Activated gamma-delta T cell treated with anti-CD3 and anti-CD28 coated beads, Interleukin-2, amount 50 U/mL, for 16 hours (primary cell): ENCODE results near the gene PPP1R16B.
"Not testable (repeated sequence)": the region's sequence is repeated elsewhere in the genome, so short reads cannot be mapped to it uniquely, and the experiment has no call there.

Experiments used
- DNase-seq: peaks from one replicate; pipeline ENCODE4 v3.0.0-alpha.2; 2020; ENCODE audit warnings: low read depth

The PPP1R16B gene

DNA sequence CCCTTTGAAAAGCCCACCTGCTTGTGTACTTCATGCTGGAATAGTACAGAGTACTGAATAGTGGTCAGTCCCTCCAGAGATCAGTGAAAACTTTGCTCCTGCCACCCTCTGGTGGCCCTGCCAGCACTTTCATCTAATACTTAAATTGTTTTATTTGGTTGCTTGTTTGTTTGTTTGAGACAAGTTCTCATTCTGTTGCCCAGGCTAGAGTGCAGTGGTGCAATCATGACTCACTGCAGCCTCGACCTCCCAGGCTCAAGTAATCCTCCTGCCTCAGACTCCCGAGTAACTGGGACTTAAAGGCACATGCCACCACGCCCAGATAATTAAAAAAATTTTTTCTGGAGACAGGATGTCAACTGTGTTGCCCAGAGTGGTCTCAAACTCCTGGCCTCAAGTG, 129.8 kb downstream of the PPP1R16B start:
- no peak for DNase-seq

GRCh38 chr20:38935967-38936407, 130.5 kb downstream of the PPP1R16B start:
- no peak for DNase-seq

DNA sequence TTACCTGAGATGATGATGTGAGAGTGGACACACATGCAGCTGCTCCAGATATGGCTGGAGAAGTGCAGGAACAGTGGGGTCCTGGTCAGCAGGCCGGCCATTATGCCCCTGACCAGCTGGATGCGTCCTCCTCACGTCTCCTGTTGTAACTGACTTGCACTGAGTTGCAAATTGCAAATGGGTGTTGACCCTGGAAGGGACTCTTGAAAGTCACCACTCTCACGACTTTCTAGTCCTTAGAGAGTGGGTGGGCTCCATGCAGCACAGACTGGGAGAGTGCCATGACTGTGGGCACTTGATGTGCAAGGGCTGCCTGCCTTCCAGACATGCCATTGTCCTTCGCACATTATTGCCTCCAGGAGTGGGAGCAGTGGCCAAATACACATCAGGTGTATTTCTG, 131.5 kb downstream of the PPP1R16B start:
- no peak for DNase-seq

DNA sequence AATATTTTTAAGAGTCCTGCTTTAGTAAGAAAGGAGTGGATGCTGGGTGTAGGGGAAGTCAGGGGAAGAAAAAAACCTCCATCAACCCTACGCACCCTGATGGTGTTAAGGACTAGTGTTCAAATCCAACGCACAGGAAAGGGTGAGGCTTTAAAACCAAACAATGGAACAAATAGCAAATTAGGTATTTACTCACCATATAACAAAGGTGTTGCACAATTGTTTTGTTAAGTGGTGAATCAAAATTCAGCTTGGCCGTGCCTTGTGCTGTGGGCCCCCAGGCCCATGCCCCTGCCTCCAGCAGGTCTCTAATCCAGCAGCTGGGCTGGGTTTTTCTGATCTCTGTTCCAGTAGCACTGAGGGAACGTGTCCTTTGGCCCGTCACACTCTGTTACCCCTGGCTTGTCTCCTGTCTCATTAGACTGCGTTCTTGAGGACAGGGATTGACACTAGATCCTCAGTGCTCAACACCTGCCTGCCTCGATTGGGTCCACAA, 132.5 kb downstream of the PPP1R16B start:
- no peak for DNase-seq

DNA sequence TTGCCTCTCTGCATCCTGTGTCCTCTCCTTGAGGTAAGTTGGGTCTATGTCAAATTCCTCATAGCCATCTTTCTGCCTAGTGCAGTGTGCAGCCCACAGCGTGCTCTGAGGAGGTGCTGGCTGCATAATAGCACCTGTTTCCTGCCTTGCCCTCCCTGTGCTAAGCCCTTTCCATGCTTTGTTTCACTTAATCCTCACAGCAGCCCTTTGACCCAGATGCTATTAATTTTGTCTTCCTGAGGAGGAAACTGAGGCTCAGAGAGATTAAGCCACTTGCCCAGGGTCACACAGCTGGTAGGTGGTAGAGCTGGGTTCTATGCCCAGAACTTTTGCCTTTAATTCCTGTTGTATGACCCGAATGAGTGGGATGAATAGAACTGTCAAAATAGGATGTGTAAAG, 134.2 kb downstream of the PPP1R16B start:
- no peak for DNase-seq

- no peak for DNase-seq
These were observed 135.1 kb downstream of the PPP1R16B start for GRCh38 chr20:38940644-38941043.

- DNase-seq = no peak
These were observed 136.4 kb downstream of the PPP1R16B start for GRCh38 chr20:38941726-38942389.

DNA sequence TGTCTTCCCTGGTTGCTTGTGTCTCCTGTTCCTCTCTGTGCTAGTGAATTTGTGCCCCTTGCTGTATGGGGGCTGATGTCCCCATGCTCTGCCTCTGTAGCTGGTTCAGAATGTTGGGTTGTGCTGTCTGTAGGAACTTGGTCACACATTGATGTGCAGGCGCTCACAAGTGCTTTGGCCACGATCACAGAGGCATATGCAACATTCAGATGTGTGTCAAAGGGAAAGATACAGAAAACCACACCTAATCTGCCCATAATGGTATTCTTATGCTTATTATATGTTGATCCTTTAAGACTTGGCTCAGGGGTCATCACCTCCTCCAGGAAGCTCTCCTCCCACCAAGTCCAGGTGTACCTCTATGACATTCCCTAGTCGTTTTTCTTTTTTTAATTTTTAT, 139.5 kb downstream of the PPP1R16B start:
- no peak for DNase-seq

DNA sequence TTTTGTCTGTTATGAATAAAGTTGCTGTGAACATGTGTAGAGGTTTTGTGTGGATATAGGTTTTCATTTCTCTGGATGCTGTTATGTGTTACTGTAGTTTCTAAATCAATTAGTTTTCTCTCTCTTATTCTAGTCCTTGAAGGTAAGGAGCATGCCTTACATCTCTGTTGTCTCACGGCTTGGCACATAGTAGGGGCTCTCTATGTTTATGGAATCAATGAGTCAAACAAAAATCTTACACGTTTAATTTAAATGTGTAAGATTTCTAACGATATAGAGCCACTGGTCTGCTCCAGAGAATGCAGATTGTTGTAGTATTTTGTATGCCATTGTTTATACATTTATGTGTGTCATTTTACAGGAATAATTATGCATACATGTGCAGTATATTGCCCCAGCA, 141.3 kb downstream of the PPP1R16B start:
- no peak for DNase-seq

- no peak for DNase-seq
These were observed 142.4 kb downstream of the PPP1R16B start for GRCh38 chr20:38947931-38948362.

GRCh38 chr20:38950254-38950653, 144.8 kb downstream of the PPP1R16B start:
- DNase-seq = no peak

DNA sequence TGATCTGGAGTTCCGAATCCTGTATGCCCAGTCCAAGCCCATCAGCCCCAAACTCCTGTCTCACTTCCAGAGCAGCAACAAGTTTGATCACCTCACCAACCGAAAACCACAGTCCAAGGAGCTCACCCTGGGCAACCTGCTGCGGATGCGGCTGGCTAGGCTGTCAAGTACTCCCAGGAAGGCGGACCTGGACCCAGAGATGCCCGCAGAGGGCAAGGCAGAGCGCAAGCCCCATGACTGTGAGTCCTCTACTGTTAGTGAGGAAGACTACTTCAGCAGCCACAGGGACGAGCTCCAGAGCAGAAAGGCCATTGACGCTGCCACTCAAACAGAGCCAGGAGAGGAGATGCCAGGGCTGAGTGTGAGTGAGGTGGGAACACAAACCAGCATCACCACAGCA, 146.1 kb downstream of the PPP1R16B start:
- DNase-seq = no peak

GRCh38 chr20:38952153-38952552, 146.7 kb downstream of the PPP1R16B start:
- no peak for DNase-seq

DNA sequence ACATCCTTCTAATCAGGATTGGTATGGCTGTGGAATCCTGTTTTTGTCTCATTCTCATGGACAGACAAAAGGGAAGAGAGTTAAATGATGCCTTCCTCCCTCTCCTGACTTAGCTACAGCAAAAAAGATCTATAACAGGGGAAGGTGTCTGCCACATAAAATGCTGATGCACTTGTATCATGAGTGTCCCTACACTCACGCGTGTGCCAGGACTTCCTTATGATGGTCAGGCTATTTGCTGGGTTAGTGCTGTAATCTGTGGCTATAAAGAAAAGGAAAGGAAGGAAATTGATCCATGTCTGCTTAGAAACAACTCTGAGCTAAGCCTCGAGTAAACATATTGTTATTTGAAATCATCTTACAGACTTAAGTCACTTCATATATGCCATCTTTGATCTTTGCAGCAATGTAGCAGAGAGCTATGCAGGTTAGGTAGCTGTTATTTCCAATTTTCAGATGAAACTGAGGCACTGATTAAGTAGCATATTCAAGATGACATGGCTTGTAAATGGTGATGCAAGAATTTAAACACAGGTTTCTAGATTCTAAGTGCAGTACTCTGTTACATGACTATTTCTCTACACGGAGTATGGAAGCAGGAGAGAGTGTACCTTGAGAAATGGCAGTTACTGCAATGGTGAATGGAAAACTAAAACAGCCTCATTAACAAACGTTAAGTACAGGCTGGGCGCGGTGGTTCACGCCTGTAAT, 148.3 kb downstream of the PPP1R16B start:
- no peak for DNase-seq

DNA sequence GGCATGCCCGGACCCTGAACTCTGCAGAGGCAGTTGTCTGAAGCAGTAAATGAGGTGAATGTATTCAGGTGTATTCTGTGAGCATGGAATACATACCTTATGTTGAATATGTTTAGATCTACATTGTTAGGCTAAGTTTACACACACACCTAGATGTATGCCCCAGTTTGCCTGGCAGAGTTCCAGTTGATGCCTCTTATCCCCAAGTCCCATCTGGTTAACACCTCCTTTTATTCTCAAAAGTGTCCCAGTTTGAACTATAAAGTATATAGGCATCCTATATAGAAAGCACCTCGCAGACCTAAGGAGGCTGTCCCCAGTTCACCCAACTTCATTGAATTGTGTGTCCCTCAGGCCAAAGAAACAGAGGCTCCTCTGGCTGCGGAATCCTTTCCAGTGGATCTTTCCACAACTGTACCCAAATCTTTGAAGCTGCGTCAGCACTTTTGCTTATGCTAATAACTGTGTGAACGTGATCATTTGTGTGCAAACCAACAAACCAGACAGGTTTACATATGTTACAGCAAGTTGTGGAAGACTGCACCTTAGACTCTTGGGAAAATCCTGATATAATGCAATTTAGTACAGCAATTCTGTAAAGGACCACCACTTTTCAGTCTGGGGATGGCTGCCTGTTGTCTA, 151.9 kb downstream of the PPP1R16B start:
- DNase-seq = no peak

DNA sequence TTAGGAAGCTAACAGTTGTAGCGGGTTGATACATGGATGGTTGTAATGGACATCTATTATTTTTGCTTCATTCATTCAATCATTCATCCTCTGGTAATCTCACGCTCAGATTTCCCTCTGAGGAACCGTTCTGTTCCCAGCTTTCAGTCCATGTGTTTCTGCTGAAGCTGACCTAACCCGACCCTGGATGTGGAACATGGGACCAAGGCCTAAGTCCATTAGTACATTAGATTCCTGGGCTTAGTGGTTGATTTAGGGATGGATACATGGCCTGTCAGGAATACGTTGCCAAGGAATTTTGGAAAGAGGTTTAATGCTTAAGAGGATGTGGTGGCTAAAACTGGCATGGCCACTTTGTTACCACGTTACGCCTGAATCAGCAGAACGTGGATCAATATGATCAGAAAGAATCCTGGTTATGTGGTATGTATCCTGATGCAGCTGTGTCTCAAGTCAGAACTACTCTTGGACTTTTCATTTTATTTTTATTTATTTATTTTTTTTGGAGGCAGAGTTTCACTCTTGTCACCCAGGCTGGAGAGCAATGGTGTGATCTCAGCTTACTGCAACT, 152.5 kb downstream of the PPP1R16B start:
- no peak for DNase-seq

DNA sequence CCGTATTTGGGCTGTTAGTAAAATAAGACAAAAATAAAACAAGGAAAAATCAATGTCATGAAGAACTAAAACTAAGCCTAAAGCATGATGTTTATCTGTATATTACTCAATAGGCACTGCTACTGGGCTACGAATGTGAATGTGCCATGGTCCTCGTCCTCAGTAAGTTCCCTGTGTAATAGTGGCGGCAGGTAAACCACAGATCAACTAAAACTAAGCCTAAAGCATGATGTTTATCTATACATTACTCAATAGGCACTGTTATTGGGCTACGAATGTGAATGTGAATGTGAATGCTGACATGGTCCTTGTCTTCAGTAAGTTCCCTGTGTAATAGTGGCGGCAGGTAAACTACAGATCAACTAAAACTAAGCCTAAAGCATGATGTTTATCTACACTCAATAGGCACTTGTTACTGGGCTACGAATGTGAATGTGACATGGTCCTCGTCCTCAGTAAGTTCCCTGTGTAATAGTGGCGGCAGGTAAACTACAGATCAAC, 154.7 kb downstream of the PPP1R16B start:
- DNase-seq = not testable (repeated sequence)

- DNase-seq = no peak
These were observed 156.1 kb downstream of the PPP1R16B start for GRCh38 chr20:38961530-38962043.

- peak; percentile 99 for DNase-seq
These were observed 156.8 kb downstream of the PPP1R16B start, which contains the start of gene DHX35 for GRCh38 chr20:38962044-38962927. DHX35 (plus strand) TSS chr20:38962344; CDS start chr20:38962368, 24 bp downstream.

GRCh38 chr20:38962928-38963401, 157.5 kb downstream of the PPP1R16B start:
- DNase-seq = no peak

DNA sequence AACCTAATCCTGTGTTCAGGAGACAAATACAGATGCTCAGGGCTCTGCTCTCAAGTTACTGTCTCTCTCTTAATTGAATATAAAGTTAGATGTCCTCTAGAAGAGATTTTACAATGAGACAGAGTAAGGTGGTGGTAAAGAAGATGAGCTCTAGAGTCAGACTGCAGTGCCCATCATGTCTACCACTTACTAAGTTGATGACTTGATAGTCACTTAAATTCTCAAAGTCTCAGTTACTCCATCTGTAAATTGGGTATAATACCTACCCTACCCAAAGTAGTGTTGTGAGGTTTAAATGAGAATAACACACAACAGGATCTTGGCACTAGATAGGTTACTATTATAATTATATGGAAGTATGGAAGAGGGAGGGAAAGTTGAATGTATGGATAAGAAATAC, 158.2 kb downstream of the PPP1R16B start:
- DNase-seq = no peak
